NCI-H2081 treated with DMSO at 0.1 percent for 48 hours (cell line): ENCODE measurements around the gene MMP25.
A peak's percentile ranks its signal among the peaks of the same experiment; 100 is the strongest.

Experiments used
- DNase-seq: peaks from one replicate; lab custom pipeline; 2025; lab: John Stamatoyannopoulos, UW

The MMP25 gene

GRCh38 chr16:3096362-3096761 is 50.0 kb downstream of the MMP25 start:
- DNase-seq, result no peak

GRCh38 chr16:3097266-3097665 is 50.9 kb downstream of the MMP25 start:
- no peak for DNase-seq

- no peak for DNase-seq
Observed at GRCh38 chr16:3098459-3099394, 52.4 kb downstream of the MMP25 start, which contains the start of gene ZSCAN10. Gene ZSCAN10 (minus strand): TSS chr16:3099294. CDS start chr16:3092937, 6,357 bp downstream.

- DNase-seq, result no peak
Observed at GRCh38 chr16:3099395-3099731, 53.0 kb downstream of the MMP25 start.

- DNase-seq, result no peak
Observed at GRCh38 chr16:3099732-3100499, 53.6 kb downstream of the MMP25 start.

GRCh38 chr16:3101018-3101840 is 54.9 kb downstream of the MMP25 start:
- DNase-seq, result no peak

- DNase-seq, result no peak
Observed at GRCh38 chr16:3101841-3102470, 55.6 kb downstream of the MMP25 start.

GRCh38 chr16:3106205-3106928 is 60.0 kb downstream of the MMP25 start:
- peak; percentile 41 for DNase-seq
